CD4-positive, alpha-beta T cell treated with Interleukin-12 subunit alpha and Interleukin-12 subunit beta, for 1 hour (primary cell): ENCODE data around the gene PEDS1.
"Not testable (repeated sequence)": the region's sequence is repeated elsewhere in the genome, so short reads cannot be mapped to it uniquely, and the experiment has no call there.

Experiments
- DNase-seq: peaks from one replicate; pipeline ENCODE4 v3.0.0-alpha.2; 2020

The PEDS1 gene

GRCh38 chr20:50110141-50111047 is 43.1 kb downstream of the PEDS1 start:
- DNase-seq = peak; percentile 70

GRCh38 chr20:50108556-50109235 is 44.8 kb downstream of the PEDS1 start:
- no peak for DNase-seq

- DNase-seq = no peak
Measured at GRCh38 chr20:50107796-50108331, 45.7 kb downstream of the PEDS1 start.

GRCh38 chr20:50107086-50107660 is 46.4 kb downstream of the PEDS1 start:
- no peak for DNase-seq

GRCh38 chr20:50106669-50107068 is 46.9 kb downstream of the PEDS1 start:
- not testable (repeated sequence) for DNase-seq
